HepG2 (cell line): ENCODE results near the gene NPBWR2. TPM values are rescaled to one million over a fixed set of nuclear protein-coding genes. Genes with fewer than 3 reads are reported as not detected.

Experiments used
- ATAC-seq: fragments of 200-7000 bp; cut with Tn5 transposase; 3 replicates; pipeline ENCODE4 v1.9.1; 2020; ENCODE audit warnings: mild to moderate bottlenecking, moderate library complexity
- BruUV-seq: library from RNA; stranded (reverse); fragments of 400-500 nt; replicated peaks from 2 replicates; lab custom pipeline; 2021; lab: Mats Ljungman, UMichigan
- CTCF ChIA-PET: fragments of 300-600 bp; formaldehyde crosslinking; extraction: SDS; loops from one replicate; lab custom pipeline; 2021; ENCODE audit warnings: low total read pairs, inconsistent platforms, low intra/inter-chr PET ratio; lab: Yijun Ruan, JAX
- POLR2A ChIA-PET: fragments of 350-600 bp; sonication (Branson Sonifier 250); formaldehyde crosslinking; loops from one replicate; lab custom pipeline; 2020; ENCODE audit warnings: antibody characterized with exemption, inconsistent platforms; lab: Yijun Ruan, JAX
- DNase-seq: peaks from one replicate; pipeline ENCODE4 v3.0.0-alpha.2; 2015; ENCODE audit warnings: low spot score
- FAIRE-seq: peaks from 3 replicates; lab custom pipeline; 2011; peaks lifted over from hg19 to GRCh38; lab: Jason Lieb, UNC
- H2AFZ ChIP-seq: one replicate; pipeline ENCODE4 v1.6.1; 2011; ENCODE audit warnings: low read length, inconsistent platforms
- H3K27ac ChIP-seq: fragments of 300-600 bp; 3 replicates; pipeline ENCODE4 v1.8.0; 2011; ENCODE audit warnings: mixed run types, mild to moderate bottlenecking, mixed read lengths, low read length, inconsistent platforms; ENCODE audit not compliant: insufficient read depth; ENCODE audit errors: extremely low read length
- H3K27me3 ChIP-seq, 2 experiments: fragments of 200-600 bp in 1 of 2; 2 replicates in 1 of 2; 3 replicates in 1 of 2; pipeline versions ENCODE4 v1.6.0 to v1.8.0; 2011; ENCODE audit warnings: low read length in 2 of 2, mild to moderate bottlenecking in 2 of 2, moderate library complexity in 2 of 2, inconsistent platforms in 1 of 2; ENCODE audit not compliant: insufficient read depth in 2 of 2, control insufficient read depth in 1 of 2
- H3K36me3 ChIP-seq, 2 experiments: fragments of 200-600 bp in 1 of 2; replicated peaks in 1 of 2; 2 replicates in 1 of 2; 3 replicates in 1 of 2; pipeline versions ENCODE4 v1.5.1 to v1.8.0; 2011; ENCODE audit warnings: low read length in 2 of 2, inconsistent platforms in 1 of 2; ENCODE audit not compliant: insufficient read depth in 2 of 2, control insufficient read depth in 1 of 2
- H3K4me1 ChIP-seq: 2 replicates; pipeline ENCODE4 v1.5.1; 2012; ENCODE audit warnings: low read length, inconsistent platforms; ENCODE audit not compliant: insufficient read depth
- H3K4me2 ChIP-seq: 2 replicates; pipeline ENCODE4 v1.6.0; 2011; ENCODE audit warnings: low read depth, low read length, inconsistent platforms
- H3K4me3 ChIP-seq, 3 experiments: fragments of 200-600 bp in 1 of 3; sonication (generic), shearing (Covaris generic) in 1 of 3; replicated peaks in 1 of 3; 2 replicates each; pipeline ENCODE4 v1.5.1; 2011 to 2016; ENCODE audit warnings: low read length in 3 of 3, inconsistent platforms in 2 of 3, low read depth in 2 of 3, mild to moderate bottlenecking in 2 of 3, control low read depth in 1 of 3, mixed read lengths in 1 of 3; ENCODE audit not compliant: insufficient read depth in 1 of 3
- H3K79me2 ChIP-seq: one replicate; pipeline ENCODE4 v1.6.1; 2011; ENCODE audit warnings: low read length, inconsistent platforms; ENCODE audit not compliant: insufficient read depth
- H3K9ac ChIP-seq: 2 replicates; pipeline ENCODE4 v1.6.0; 2011; ENCODE audit warnings: mild to moderate bottlenecking, low read depth, low read length, inconsistent platforms; ENCODE audit not compliant: insufficient read depth
- H3K9me3 ChIP-seq: 2 replicates; pipeline ENCODE4 v1.5.1; 2012; ENCODE audit warnings: mild to moderate bottlenecking, low read length
- H4K20me1 ChIP-seq: 2 replicates; pipeline ENCODE4 v1.6.0; 2011; ENCODE audit warnings: inconsistent platforms, mild to moderate bottlenecking, low read length, moderate library complexity; ENCODE audit not compliant: insufficient read depth
- CEBPG ChIP-seq: IDR thresholded peaks from 2 replicates; pipeline ENCODE4 v1.6.1; 2016
- FOSL1 ChIP-seq: sonication (generic); formaldehyde crosslinking; IDR thresholded peaks from 2 replicates; pipeline ENCODE4 v1.9.0; 2021; ENCODE audit warnings: missing genetic modification reagents, borderline replicate concordance
- HOXA5 ChIP-seq: sonication (generic); formaldehyde crosslinking; IDR thresholded peaks from 2 replicates; pipeline ENCODE4 v1.4.0; 2020; ENCODE audit warnings: missing genetic modification reagents
- MEIS2 ChIP-seq: sonication (generic); formaldehyde crosslinking; IDR thresholded peaks from 2 replicates; pipeline ENCODE4 v1.9.0; 2021; ENCODE audit warnings: mild to moderate bottlenecking, missing genetic modification reagents
- ZNF3 ChIP-seq: IDR thresholded peaks from 2 replicates; pipeline ENCODE4 v1.7.0; 2017; ENCODE audit warnings: inconsistent platforms
- ZNF598 ChIP-seq: sonication (generic); formaldehyde crosslinking; IDR thresholded peaks from 2 replicates; pipeline ENCODE4 v1.5.1; 2020; ENCODE audit warnings: mild to moderate bottlenecking, missing genetic modification reagents, borderline replicate concordance
- ZNF782 ChIP-seq: sonication (generic); formaldehyde crosslinking; IDR thresholded peaks from 2 replicates; pipeline ENCODE4 v1.4.0; 2020; ENCODE audit warnings: missing genetic modification reagents, mild to moderate bottlenecking, borderline replicate concordance
- WGBS: methylation state at CpG from one replicate; pipeline ENCODE4 v1.1.6; 2017; ENCODE audit warnings: low lambda C conversion rate; 5-methylcytosine and 5-hydroxymethylcytosine counted together
- in situ Hi-C: cut with HindIII; loops from 2 replicates; pipeline ENCODE4 v1.10.0; 2017; ENCODE audit warnings: low pct_unique_long_range_greater_than_20kb; ENCODE audit not compliant: extremely low pct_ligation_motif_present
- intact Hi-C: fragments of 100-400 bp; cut with micrococcal nuclease; formaldehyde crosslinking; loops from one replicate; pipeline ENCODE4 v1.10.0; 2022; ENCODE audit not compliant: unreplicated experiment
- polyA plus RNA-seq, 8 experiments: library from polyadenylated mRNA; depleted of rRNA in 3 of 8; stranded (reverse) in 7 of 8; unstranded in 1 of 8; fragments of >200 nt; fragmentation: Illumina TruSeq in 4 of 8; extraction: Trizol in 4 of 8; gene quantifications; 2 replicates each; pipeline versions ENCODE4 v1.2.1 to v1.2.3, GENCODE V29; 2011 to 2016; ENCODE audit warnings: low read depth in 4 of 8, missing spikeins in 1 of 8, mixed read lengths in 1 of 8; ENCODE audit not compliant: insufficient read depth in 1 of 8
- total RNA-seq, 5 experiments: library from RNA; depleted of rRNA; stranded (reverse); fragments of >200 nt; fragmentation: Illumina TruSeq; extraction: Trizol; gene quantifications; 2 replicates each; pipeline ENCODE4 v1.2.3, GENCODE V29; 2016; ENCODE audit warnings: low read depth in 1 of 5

Gene NPBWR2
- total and polyA plus RNA-seq, 2 of the 13 experiments (the other 11 are each of a cell fraction or from before 2014, with no cell fraction given), result not detected

- H3K9me3 ChIP-seq, result peaks cover 26% of the 10 kb centered on the region
- FAIRE-seq, result no peak
- H3K4me1 ChIP-seq, result no peaks in the 10 kb centered on the region
- H4K20me1 ChIP-seq, result no peaks in the 10 kb centered on the region
- DNase-seq, result no peak
- H2AFZ ChIP-seq, result no peak overlapping the region
- WGBS, result 40% methylated on average over 9 of the region's 9 CpGs
- in situ Hi-C loops (no loop called here), intact Hi-C loops (no loop called here)
- no peak overlapping the region for H3K4me3 ChIP-seq
- no peaks in the 10 kb centered on the region for H3K79me2 ChIP-seq
- no peak overlapping the region for H3K27ac ChIP-seq
- BruUV-seq, result no TSS peak
- CTCF ChIA-PET, result no interaction called here
- no peak for ATAC-seq
- TF ChIP-seq HOXA5 (CRISPR knock-in tag) (no peak), FOSL1 (CRISPR knock-in tag) (no peak), ZNF782 (no peak), CEBPG (CRISPR knock-in tag) (no peak), ZNF3 (CRISPR knock-in tag) (no peak)
- TF ChIP-seq, all 625 proteins: peak for 0
- H3K27me3 ChIP-seq, result peaks cover 13 to 40% of the 10 kb centered on the region in 2 experiments; a peak in 4 of 5 replicates
- no peak overlapping the region for H3K4me2 ChIP-seq
- H3K9ac ChIP-seq, result no peak overlapping the region
- H3K36me3 ChIP-seq, result no peaks in the 10 kb centered on the region
- POLR2A ChIA-PET, result no interaction called here
These were observed 35.2 kb upstream of the NPBWR2 start for GRCh38 chr20:64142590-64142989.

- ChIA-PET CTCF (no interaction called here), POLR2A (no interaction called here)
- Histone ChIP-seq H3K4me2 (no peak overlapping the region), H3K27me3 (peaks cover 14 to 44% of the 10 kb centered on the region in 2 experiments; a peak in 4 of 5 replicates), H3K9me3 (peaks cover 24% of the 10 kb centered on the region), H3K9ac (no peak overlapping the region), H3K79me2 (no peaks in the 10 kb centered on the region), H4K20me1 (no peaks in the 10 kb centered on the region), H3K36me3 (no peaks in the 10 kb centered on the region), H3K4me1 (no peaks in the 10 kb centered on the region), H3K27ac (no peak overlapping the region), H2AFZ (no peak overlapping the region), H3K4me3 (no peak overlapping the region)
- BruUV-seq, result no TSS peak
- no peak for FAIRE-seq
- in situ Hi-C loops, result no loop called here
- intact Hi-C loops, result no loop called here
- DNase-seq, result no peak
- TF ChIP-seq ZNF598 (CRISPR knock-in tag) (no peak), MEIS2 (CRISPR knock-in tag) (0 out of 2 replicates have a peak, but pooled peaks have one; percentile 6)
- WGBS, result 51% methylated on average over 10 of the region's 10 CpGs
- no peak for ATAC-seq
These were observed 33.6 kb upstream of the NPBWR2 start for GRCh38 chr20:64140956-64141355.
